GM21576 (cell line): ENCODE results near the gene PRKD1.
A peak's percentile ranks its signal among the peaks of the same experiment; 100 is the strongest.

Source experiments
- ATAC-seq: cut with Tn5 transposase; IDR thresholded peaks from one replicate; pipeline ENCODE4 v1.9.1; 2021; ENCODE audit warnings: mild to moderate bottlenecking, moderate library complexity; ENCODE audit not compliant: unreplicated experiment

PRKD1 gene

DNA sequence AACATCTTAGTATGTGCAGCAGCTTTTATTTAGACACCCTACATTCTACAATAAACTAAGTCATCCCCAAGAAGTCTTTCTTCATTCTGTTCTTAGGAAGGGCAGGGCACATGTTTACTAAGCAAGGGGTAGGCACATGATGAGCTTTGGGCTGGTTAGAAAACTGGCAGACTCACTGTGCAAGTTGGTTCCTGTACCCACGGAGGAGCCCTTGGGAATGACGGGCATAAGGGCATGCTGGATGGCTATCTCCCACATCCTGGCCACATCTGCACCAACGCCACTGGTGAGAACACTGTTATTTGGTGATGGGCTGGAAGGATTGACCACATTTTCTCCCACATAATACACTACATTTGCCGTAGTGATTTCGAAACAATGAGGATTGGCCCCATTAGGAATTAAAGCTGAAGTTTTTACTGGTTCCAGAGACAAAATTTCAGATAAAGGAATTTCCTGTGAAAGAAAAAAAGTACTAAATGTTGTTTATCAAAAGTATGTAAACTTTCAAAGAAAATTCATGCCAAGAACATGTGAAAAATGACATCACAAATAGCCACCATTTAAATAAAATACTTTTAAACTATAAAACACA lies 297.0 kb downstream of the PRKD1 start:
- ATAC-seq, result no peak

DNA sequence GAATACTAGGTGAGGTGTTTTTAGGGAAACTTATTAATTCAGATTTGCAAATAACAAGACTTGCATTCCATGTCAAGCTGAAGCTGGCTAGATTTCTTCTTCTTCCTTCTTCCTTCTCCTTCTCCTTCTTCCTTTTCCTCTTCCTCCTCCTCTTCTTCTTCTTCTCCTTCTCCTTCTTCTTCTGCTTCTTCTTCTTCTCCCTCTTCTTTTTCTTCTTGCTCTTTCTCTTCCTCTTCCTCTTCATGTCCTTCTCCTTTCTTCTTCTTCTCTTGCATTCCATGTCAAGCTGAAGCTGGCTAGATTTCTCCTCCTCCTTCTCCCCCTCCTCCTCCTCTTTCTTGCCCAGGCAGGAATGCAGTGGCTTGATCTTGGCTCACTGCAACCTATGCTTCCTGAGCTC lies 297.8 kb downstream of the PRKD1 start:
- no peak for ATAC-seq

DNA sequence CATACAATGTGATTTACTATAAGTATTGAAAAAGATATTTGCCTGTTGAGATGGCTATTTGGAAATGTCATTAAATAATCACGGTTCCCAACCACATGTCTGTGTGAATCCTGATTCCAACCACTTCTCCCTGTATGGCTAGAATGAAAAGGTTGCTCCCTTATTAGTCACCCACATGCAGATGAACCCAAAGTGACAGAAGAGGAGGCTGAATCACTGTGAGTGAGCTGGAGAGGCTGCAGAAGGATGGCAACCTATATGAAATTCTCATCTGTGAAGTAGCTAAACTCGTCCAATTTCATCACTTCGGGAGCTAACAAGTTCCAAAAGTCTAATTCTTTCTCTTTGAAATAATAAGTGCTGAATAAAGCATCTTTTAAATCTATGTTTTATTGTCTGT lies 300.5 kb downstream of the PRKD1 start:
- no peak for ATAC-seq

DNA sequence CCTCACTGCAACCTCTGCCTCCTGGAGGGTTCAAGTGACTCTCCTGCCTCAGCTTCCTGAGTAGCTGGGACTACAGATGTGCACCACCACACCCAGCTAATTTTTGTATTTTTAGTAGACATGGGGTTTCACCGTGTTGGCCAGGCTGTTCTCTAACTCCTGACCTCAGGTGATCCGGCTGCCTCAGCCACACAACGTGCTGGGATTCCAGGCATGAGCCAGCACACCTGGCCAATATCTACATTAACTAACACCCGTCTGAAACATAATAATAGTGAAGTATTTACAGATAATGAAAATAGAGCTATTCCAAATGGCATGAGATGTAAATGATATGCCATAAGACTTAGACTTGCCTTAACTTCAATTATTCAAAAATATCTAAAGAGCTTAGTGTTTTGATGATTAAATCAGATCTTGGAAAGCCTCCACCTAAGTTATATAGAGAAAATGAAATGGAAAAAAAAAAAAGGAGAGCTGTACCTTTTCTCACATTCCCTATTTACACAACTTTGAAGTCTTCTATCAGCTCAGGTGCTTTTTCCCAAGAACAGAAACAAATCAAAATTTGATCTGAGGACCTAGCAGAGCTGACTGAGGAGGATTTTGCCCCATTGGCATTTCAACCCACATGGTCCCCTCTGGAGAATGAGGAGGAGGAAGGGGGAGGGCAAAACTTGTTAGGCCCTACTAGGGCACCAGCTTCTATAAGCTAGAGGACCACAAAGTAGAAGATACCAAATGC lies 309.2 kb downstream of the PRKD1 start:
- ATAC-seq, result no peak

DNA sequence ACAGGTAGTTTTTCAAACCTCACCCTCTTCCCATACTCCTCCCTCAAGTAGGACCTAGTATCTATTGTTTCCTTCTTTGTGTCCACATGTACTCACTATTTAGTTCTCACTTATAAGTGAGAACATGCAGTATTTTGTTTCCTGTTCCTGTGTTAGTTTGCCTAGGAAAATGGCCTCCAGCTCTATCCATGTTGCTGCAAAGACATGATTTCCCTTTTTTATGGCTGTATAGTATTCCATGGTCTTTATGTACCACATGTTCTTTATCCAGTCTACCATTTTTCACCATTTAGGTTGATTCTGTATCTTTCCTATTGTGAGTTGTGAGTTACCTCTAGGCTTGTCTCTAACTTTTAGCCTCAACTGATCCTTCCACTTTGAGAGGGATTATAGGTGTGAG lies 310.7 kb downstream of the PRKD1 start:
- no peak for ATAC-seq

DNA sequence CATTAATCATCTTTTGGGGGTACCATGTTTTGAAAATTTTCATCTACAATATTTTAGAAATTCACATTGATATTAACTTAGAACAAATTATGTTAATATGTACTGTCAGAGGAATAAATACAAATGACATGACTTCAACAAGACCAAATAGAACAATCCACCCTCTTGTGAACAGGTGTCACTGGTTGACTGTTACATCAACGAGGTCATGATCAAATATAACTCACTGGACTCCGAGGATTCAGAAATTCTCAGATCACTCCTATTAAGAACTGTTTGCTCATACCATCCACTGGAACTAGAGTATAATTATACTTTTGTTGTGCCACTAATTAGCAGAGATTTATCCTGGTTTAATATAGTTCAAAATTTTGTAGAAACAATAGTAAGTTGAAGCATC lies 318.8 kb downstream of the PRKD1 start:
- ATAC-seq, result no peak

DNA sequence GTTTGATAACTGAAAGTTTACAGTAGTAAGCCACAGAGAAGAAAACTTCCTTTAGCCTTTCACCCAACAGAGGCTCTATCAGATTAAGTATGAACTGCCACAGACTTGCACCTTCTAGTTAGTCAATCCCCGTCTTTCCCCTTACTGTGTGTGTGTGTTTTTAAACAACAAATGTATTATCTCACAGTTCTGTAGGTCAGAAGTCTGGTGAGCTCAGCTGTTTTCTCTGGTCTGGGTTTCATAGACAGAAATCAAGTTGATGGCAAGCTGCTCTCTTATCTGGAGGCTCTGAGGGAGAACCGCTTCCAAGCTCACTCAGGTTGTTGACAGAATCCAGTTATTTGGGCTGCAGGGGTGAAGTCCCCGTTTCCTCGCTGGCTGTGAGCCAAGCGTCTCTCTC lies 320.5 kb downstream of the PRKD1 start:
- ATAC-seq, result no peak

DNA sequence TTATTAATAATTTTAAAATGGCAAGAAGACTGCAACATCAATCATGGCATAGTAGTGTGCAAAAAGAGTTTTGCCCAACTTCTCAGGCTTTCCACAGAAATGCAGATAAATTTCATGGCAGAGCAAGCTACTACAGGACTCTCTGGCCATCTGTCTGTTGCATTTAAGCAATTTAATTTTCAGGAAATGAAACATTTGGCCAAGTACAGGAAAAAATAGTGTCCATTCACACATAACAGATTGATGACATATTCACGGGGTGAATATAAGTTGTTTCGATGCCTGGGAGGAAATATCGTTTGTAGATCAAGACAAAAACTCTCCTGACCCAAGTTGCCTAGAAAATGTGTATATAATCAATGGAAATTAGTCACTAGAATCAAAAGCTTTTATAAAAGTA lies 324.0 kb downstream of the PRKD1 start:
- no peak for ATAC-seq

DNA sequence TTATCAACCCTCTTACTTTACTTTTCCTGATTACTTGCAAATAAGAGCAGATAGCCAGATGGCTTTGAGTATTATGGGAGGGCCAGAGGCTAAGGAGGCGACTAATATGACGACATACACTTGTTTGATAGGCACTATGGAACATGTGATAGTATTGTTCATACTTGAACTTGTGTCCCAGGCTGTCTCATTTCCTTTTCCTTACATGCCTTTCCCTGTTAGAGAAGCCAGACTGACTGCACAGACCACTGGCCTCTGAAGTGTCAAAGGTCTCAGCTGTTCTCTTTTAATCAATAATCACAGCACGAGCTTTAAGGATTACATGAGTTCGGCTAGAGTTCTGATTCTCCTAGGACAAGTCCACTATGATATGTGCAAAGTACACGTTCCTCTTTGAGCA lies 326.0 kb downstream of the PRKD1 start:
- ATAC-seq, result no peak

DNA sequence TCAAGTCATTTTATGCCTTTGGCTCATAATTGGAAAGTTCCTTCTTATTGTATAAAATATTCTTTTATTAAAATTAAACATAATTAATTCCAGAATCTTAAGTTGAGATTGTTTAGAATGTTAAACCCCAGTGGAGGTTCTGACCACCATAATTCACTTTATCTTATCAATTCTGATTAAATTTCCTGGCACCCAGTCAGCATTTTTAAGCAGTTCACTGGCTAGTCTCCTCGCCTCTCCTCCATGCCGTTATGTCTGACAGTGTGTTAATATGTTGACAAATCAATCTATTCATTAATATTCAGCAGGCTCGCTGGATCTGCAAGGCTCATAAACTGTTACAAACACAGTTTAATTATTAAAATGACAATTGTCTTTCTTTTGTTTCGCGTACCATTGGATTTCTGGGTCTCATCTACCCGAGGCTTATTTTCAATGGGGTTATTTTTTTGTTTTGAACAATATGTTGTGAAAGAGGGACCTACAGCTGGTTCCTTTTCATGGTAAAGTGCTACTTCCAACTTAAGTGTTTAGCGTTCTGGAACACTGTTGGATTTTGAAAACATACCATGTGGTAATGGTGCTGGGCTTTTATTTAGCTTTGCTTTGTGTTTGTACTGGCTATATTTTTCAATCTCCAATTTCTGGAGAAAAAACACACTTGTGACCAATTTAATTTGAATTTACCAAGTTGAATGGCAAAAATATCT lies 339.7 kb downstream of the PRKD1 start:
- ATAC-seq, result no peak

DNA sequence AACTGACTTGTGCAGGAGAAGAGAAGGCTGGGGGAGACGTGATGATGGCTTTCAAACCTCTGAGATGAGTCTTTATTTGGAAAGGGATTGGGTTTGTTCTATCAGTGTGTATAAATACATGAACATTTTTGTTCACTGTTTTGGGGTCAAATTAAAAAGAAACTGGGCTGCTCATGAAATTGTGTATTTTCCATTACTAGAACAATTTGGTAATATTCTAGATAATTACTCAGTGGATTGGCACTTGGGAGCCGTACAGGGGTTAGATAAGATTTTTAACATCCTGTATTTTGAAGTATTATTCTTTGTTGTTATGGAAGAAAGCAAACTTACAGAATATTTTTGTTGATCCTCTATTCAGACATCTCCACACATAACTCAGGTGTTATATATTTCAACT lies 340.6 kb downstream of the PRKD1 start:
- no peak for ATAC-seq

DNA sequence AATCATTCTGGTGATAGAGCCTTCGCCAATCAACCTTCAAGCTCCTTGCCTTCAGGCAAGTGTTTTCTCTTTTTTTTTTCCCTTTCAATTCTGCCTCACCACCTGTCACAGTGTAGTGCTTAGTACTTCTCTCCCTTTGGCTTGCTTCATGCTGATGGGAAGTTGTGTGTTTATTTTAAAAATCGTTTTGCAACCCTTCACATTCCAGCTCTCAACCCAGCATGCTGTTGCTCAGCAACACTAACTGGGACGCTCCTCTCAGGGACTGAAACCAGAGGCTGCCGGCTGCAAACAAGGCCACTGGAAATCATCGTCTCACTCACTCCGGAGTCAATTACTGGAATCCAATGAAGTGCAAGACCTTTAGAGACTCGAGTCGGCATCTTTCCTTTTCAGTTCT lies 342.7 kb downstream of the PRKD1 start:
- ATAC-seq, result no peak

DNA sequence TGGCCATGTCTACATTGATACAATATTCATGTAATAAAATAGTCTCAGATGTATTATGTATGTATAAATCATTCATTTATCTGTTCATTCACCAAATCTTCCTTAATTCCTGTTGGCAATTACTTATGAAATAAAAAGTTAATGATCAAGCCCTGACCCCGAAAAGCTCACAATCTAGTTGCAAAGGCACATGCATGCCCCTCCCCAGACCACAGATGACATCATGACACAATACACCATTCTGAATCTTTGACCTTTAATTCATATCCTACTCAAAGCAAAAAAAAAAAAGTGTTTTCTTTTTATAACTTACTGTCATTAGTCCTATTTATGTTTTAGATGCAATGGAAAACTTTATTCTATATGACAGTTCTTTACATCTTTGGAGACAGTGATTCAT lies 346.9 kb downstream of the PRKD1 start:
- ATAC-seq, result no peak

DNA sequence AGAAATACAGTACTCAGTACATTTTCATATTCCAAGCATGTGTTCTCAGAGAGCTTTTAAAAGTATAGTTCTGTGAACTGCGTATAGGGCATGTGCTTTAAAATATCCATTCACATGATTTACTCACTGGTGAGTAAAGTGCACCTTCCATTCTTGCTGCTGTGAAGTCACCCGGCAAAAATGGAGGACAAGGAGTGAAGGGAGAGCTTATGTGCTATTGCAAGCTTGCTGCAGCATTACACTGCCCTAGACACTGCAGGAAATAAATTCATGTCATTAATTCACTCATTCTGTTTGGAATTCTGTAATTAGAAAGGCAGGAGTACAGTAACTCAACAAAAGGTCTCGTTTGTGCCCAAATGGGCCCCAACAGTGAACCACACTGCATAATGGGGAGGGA lies 347.8 kb downstream of the PRKD1 start:
- no peak for ATAC-seq

DNA sequence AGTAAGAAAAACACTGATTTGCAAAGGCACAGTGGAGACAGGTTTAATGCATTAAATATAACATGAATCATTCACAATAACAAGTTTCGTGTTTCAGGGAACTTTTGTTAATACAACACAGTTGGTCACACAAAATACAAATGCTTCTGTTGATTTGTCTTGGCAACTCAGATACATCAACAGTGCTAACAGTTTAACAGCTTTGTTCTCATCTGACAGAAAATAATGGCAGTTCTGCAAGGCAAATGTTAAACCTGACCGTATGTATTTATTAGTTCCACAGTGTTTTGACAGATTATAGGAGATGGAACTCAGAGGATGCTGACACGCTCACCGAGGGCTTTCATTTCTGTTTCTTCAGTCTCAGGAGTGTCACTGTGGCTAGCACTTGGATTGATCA lies 350.7 kb downstream of the PRKD1 start:
- no peak for ATAC-seq

DNA sequence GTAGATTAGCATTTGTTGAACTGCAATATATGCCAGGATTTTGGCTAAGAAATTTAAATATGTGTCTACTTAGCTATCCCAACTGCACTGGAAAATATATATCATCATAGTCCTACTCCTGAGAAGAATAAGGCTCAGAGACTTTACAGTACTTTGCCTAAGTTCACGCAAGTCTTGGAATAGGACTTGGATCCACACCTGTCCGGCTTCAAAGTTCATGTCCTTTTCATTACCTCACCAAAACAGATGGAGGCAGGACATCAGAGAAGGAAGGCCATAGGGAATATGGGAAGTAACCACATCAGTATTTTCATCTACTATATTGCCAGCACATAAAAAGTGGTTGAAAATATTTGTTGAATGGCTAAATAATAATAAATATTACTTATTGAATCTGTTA lies 358.5 kb downstream of the PRKD1 start:
- no peak for ATAC-seq

DNA sequence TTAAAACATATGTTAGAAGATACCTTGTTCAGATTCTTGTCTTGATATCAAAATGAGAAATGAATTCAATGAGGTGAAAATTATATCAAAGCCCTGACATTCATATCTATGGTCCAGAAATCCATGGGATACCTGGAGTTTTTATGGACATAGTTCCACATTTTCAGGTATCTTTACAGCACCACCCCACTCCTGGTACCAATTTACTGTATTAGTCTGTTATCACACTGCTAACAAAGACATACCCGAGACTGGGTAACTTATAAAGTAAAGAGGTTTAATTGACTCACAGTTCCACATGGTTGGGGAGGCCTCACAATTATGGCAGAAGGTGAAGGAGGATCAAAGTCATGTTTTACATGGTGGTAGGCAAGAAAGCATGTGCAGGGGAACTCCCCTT lies 361.5 kb downstream of the PRKD1 start:
- no peak for ATAC-seq

DNA sequence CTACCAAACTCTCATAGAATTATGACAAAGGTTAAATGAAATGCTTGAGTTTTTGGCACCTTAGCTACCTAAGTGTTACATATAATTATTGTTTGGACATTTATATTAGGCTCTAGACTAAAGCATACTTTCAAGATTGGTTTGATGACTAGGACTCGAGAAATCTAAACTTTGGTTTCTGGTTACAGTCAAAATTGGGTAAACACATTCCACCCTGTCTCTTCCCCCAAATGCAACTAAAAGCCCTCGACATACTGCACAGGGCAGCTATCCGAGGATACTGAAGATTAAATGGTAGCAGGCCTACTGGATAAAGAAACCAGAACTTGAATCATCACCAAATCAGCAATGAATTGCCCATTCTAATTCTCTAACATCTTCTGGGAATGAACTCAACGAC lies 369.1 kb downstream of the PRKD1 start:
- no peak for ATAC-seq

DNA sequence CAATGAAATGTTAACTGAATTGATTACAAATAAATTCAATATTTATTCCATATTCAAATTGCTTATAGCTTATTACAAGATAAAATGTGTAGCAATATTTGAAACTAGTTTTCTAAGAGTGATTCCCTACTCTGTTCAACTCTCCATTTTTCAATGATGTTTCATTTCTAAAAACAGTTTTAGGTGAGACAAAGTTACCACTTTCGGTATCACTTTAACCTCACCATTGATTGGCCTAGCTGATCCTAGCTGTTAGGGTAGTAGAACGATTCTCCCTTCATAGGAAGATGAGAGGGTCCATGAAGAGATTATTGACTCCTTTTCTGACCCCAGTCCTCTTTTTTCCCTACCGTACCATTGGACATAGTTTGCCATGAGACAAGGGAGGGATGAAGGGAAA lies 373.3 kb downstream of the PRKD1 start:
- no peak for ATAC-seq

DNA sequence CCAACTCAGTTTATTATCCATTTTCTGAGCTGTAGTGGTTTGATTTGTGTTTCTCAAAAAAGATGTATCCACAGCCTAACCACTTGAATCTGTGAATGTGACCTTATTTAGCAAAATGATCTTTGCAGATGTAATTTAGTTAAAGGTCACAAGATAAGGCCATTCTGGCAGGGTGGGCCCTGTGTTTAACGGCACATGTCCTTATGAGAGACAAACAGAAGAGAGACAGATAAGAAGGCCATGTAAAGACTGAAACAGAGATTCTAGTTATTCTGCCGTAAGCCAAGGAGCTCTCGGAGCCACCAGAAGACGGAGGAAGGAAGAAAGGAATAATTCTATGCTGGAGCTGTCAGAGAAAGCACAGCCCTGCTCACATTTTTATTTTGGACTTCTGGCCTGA lies 374.2 kb downstream of the PRKD1 start:
- no peak for ATAC-seq

DNA sequence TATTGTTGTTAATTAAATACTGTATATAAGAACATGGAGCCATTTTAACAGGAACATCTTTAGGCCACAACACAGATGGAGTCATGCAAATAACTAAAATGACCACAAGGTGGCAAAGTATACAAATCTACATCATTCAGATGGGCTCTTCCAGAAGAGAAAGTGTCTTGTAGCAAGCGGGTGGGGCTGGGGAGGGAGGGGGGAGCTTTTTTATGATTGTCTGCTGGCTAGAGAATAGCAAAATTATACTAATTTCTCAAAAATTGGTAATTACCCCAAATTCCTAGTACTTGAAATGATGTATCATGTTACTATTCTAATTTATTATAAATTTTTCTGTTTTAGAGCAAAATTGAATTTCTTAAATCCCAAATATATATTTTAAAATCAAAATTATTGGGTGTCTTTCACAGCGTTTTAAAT lies 378.7 kb downstream of the PRKD1 start:
- ATAC-seq, result peak; percentile 94

DNA sequence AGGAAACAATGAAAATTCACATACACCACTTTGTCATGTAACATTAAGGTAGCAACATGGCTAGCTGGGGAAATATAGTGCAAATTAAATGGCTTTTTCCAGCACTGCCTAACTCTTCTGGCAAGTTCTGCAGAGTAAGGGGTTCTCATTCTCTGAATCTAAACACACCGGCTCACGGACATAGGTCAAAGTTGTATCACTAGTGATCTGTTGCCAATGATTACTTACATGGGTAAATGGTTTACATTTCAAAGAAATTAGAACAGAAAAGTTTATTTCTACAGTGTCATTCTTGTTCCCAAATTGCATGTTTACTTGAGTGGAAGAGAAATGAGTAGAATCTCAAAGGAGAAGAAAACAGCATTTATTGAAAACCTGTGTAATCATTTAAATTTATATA lies 381.9 kb downstream of the PRKD1 start:
- ATAC-seq, result no peak
